ENCODE results near the gene GAS7. TPM values are rescaled to one million over a fixed set of nuclear protein-coding genes. Genes with fewer than 3 reads are reported as not detected.

Gene GAS7
- total RNA-seq, 1 experiment from 2014 or later = 6.0 TPM

GRCh38 chr17:10173913-10174312 is 24.5 kb downstream of the GAS7 start:
- Histone ChIP-seq H3K23ac (ENCODE audit: insufficient read length, low read depth, low read length) (no peak overlapping the region), H3K23me2 (ENCODE audit: insufficient read length, low read depth, low read length, poor library complexity, severe bottlenecking) (no peaks in the 10 kb centered on the region), H4K5ac (ENCODE audit: insufficient read length, low read depth, low read length) (no peak overlapping the region), H3K4me1 (ENCODE audit: insufficient read depth, low read length) (peaks cover 10% of the 10 kb centered on the region; the same call in 1 of the 2 replicates), H3K79me1 (ENCODE audit: insufficient read depth, low read depth, low read length, poor library complexity, severe bottlenecking) (no peaks in the 10 kb centered on the region), H2BK120ac (ENCODE audit: low read depth, low read length, poor library complexity, severe bottlenecking) (no peak overlapping the region), H3K4ac (ENCODE audit: low read depth, low read length) (no peak overlapping the region), H3K14ac (ENCODE audit: insufficient read depth, low read length) (no peak overlapping the region), H3K9me3 (ENCODE audit: control insufficient read depth, low read depth, low read length) (no peaks in the 10 kb centered on the region), H3K18ac (ENCODE audit: insufficient read length, low read depth, low read length) (no peak overlapping the region), H4K91ac (ENCODE audit: insufficient read length, low read depth, low read length) (no peak overlapping the region), H4K8ac (replicated peaks; ENCODE audit: insufficient read length, low read depth, low read length) (no peak overlapping the region), H3K27me3 (ENCODE audit: insufficient read depth, low read length) (no peaks in the 10 kb centered on the region), H3K9ac (ENCODE audit: extremely low read depth, insufficient read length, low read length) (no peak overlapping the region), H3K27ac (ENCODE audit: insufficient read length, low read depth, low read length) (no peak overlapping the region), H3T11ph (ENCODE audit: low read length) (no peak overlapping the region), H4K20me1 (ENCODE audit: control insufficient read depth, insufficient read depth, insufficient read length) (no peaks in the 10 kb centered on the region), H2BK5ac (ENCODE audit: insufficient read length, low read length) (no peak overlapping the region), H3K4me2 (ENCODE audit: insufficient read depth, insufficient read length, low read length) (no peak overlapping the region), H2BK15ac (ENCODE audit: low read depth, low read length) (no peak overlapping the region), H3K79me2 (ENCODE audit: insufficient read depth, low read length) (no peaks in the 10 kb centered on the region), H3K56ac (ENCODE audit: insufficient read length, low read depth, low read length) (no peak overlapping the region), H2AFZ (ENCODE audit: low read length) (no peak overlapping the region), H2AK5ac (ENCODE audit: insufficient read length, low read length) (no peak overlapping the region), H2BK12ac (ENCODE audit: insufficient read length, low read depth, low read length) (no peak overlapping the region), H2BK20ac (ENCODE audit: low read depth, low read length, poor library complexity, severe bottlenecking) (no peak overlapping the region)
- TF ChIP-seq, protein P1, sequence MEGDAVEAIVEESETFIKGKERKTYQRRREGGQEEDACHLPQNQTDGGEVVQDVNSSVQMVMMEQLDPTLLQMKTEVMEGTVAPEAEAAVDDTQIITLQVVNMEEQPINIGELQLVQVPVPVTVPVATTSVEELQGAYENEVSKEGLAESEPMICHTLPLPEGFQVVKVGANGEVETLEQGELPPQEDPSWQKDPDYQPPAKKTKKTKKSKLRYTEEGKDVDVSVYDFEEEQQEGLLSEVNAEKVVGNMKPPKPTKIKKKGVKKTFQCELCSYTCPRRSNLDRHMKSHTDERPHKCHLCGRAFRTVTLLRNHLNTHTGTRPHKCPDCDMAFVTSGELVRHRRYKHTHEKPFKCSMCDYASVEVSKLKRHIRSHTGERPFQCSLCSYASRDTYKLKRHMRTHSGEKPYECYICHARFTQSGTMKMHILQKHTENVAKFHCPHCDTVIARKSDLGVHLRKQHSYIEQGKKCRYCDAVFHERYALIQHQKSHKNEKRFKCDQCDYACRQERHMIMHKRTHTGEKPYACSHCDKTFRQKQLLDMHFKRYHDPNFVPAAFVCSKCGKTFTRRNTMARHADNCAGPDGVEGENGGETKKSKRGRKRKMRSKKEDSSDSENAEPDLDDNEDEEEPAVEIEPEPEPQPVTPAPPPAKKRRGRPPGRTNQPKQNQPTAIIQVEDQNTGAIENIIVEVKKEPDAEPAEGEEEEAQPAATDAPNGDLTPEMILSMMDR (conservative IDR thresholded peaks at IDR 0.05) = no peak
- Mint-ChIP-seq H3K4me1 (peaks cover 50 to 51% of the 10 kb centered on the region in 2 experiments), H3K27ac (no peak overlapping the region), H3K9me3 (peaks cover 4 to 5% of the 10 kb centered on the region in 2 experiments; a peak in 4 of 5 replicates), H3K4me3 (no peak overlapping the region), H3K27me3 (ENCODE audit: low read depth) (peaks cover 2% of the 10 kb centered on the region), H3K36me3 (ENCODE audit: insufficient read depth in 1 of 3, low read depth in 3 of 3) (peaks cover 0 to 5% (median 0%) of the 10 kb centered on the region in 3 experiments; a peak in 2 of 7 replicates)
- WGBS (ENCODE audit: extremely low coverage, insufficient read length, low lambda C conversion rate) = no CpG with 5 or more reads among the region's 3 CpGs
- DNase-seq = no peak
